ENCODE results near the gene ZNF398.

Gene ZNF398

DNA sequence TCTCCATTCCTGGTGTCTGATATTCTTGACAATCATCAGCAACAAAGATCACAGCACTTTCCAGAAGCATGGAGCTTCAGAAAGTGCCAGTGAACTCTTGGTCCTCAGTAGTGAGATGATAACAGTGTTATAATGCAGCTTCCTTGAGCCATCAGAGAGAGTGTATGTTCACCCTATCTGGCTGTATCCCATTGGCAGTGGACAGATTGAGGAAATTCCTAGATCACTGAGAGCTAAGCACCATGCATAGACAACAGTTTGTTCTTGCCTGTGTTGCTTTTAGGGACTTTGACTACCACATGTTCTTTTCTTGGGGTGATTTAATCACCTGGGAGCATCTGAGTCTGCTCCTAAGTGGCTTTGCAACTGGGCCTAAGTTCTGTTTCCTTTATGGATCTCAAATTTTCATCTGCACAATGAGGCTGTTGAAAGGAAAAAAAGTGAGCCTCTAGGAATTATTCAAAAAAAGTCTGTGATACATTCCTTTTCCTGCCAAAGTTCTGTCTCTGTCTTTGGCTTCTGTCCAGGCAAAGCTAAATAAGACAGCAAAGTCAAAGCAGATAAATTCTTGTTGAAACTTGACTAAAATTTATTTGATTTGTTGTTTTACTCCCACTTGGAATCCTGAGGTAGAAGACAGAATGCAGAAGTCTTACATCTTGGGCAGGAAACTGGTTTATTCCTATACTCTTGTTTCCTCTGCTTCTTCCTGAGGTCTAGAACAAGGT, 33.6 kb downstream of the ZNF398 start:
- Histone ChIP-seq H3K27me3 (ENCODE audit: insufficient read depth, low read length) (no peaks in the 10 kb centered on the region), H2AFZ (ENCODE audit: low read length) (no peak overlapping the region), H3K9ac (ENCODE audit: low read length) (no peak overlapping the region), H3K4me2 (ENCODE audit: low read length) (no peak overlapping the region), H3K9me2 (ENCODE audit: low read depth, low read length) (no peaks in the 10 kb centered on the region), H3K9me3 (ENCODE audit: low read length) (no peaks in the 10 kb centered on the region), H3K79me2 (ENCODE audit: insufficient read depth, low read length) (no peaks in the 10 kb centered on the region), H3K4me3 (ENCODE audit: low read depth, low read length, poor library complexity, severe bottlenecking) (no peak overlapping the region), H3K36me3 (ENCODE audit: insufficient read depth, low read length) (peaks cover 59% of the 10 kb centered on the region), H3F3A (ENCODE audit: insufficient read depth, low read length) (no peaks in the 10 kb centered on the region), H3K27ac (ENCODE audit: low read depth, low read length, poor library complexity, severe bottlenecking) (no peak overlapping the region), H4K20me1 (ENCODE audit: insufficient read depth, low read length) (no peaks in the 10 kb centered on the region), H3K4me1 (ENCODE audit: insufficient read depth, low read length, severe bottlenecking) (no peaks in the 10 kb centered on the region)
- no peak for TF ChIP-seq EZH2 (IDR thresholded peaks at IDR 0.05; ENCODE audit: borderline replicate concordance, low read length)
- TF ChIP-seq, protein P1, sequence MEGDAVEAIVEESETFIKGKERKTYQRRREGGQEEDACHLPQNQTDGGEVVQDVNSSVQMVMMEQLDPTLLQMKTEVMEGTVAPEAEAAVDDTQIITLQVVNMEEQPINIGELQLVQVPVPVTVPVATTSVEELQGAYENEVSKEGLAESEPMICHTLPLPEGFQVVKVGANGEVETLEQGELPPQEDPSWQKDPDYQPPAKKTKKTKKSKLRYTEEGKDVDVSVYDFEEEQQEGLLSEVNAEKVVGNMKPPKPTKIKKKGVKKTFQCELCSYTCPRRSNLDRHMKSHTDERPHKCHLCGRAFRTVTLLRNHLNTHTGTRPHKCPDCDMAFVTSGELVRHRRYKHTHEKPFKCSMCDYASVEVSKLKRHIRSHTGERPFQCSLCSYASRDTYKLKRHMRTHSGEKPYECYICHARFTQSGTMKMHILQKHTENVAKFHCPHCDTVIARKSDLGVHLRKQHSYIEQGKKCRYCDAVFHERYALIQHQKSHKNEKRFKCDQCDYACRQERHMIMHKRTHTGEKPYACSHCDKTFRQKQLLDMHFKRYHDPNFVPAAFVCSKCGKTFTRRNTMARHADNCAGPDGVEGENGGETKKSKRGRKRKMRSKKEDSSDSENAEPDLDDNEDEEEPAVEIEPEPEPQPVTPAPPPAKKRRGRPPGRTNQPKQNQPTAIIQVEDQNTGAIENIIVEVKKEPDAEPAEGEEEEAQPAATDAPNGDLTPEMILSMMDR (IDR thresholded peaks at IDR 0.05; ENCODE audit: low read length) = no peak

DNA sequence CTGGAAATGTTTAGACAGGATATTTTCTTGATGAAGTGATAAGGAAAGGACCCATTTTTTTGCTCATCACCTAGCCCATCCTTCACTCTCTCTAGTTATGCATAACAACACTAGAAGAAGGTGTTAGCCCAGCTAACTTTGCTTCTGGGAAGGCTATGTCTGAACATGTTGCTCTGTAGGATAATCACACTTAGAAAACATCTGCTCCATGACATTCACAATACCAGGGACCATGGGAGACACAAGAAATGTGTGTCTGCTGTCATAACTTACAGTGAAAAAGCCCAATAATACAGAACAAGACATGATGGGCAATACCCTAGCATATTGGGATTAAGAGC, 34.2 kb downstream of the ZNF398 start:
- TF ChIP-seq, protein P1 (IDR thresholded peaks at IDR 0.05; ENCODE audit: low read length) = no peak
- TF ChIP-seq EZH2 (IDR thresholded peaks at IDR 0.05; ENCODE audit: borderline replicate concordance, low read length) = no peak
- no peak overlapping the region for H3K4me3 ChIP-seq (ENCODE audit: low read depth, low read length, poor library complexity, severe bottlenecking)
- H3K4me1 ChIP-seq (ENCODE audit: insufficient read depth, low read length, severe bottlenecking) = no peaks in the 10 kb centered on the region
- H3K9me2 ChIP-seq (ENCODE audit: low read depth, low read length) = no peaks in the 10 kb centered on the region
- H4K20me1 ChIP-seq (ENCODE audit: insufficient read depth, low read length) = no peaks in the 10 kb centered on the region
- H3K9me3 ChIP-seq (ENCODE audit: low read length) = no peaks in the 10 kb centered on the region
- H3K27me3 ChIP-seq (ENCODE audit: insufficient read depth, low read length) = no peaks in the 10 kb centered on the region
- no peak overlapping the region for H3K27ac ChIP-seq (ENCODE audit: low read depth, low read length, poor library complexity, severe bottlenecking)
- peaks cover 56% of the 10 kb centered on the region for H3K36me3 ChIP-seq (ENCODE audit: insufficient read depth, low read length)
- H3F3A ChIP-seq (ENCODE audit: insufficient read depth, low read length) = no peaks in the 10 kb centered on the region
- no peaks in the 10 kb centered on the region for H3K79me2 ChIP-seq (ENCODE audit: insufficient read depth, low read length)
- no peak overlapping the region for H3K9ac ChIP-seq (ENCODE audit: low read length)
- H3K4me2 ChIP-seq (ENCODE audit: low read length) = no peak overlapping the region
- no peak overlapping the region for H2AFZ ChIP-seq (ENCODE audit: low read length)

DNA sequence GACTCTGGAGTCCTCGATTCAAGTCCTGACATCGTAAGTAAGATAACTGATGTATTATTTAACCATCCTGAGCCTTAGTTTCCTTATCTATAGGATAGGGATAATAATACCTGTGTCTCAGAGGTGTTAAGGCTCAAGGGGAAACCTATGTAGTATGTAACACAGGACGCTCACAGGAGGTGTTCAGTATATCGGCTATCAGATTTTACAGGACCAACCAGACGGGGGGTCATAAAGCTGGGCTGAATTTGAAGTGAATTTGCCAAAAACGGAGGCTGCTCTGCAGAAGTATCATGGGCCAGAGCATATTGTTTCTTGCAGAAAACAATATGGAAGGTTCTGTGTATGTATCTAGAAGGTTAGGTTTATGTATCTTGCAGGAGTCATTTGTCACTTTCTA, 37.0 kb downstream of the ZNF398 start:
- Histone ChIP-seq H3K4me3 (ENCODE audit: low read depth, low read length, poor library complexity, severe bottlenecking) (no peak overlapping the region), H4K20me1 (ENCODE audit: insufficient read depth, low read length) (no peaks in the 10 kb centered on the region), H3K36me3 (ENCODE audit: insufficient read depth, low read length) (peaks cover 33% of the 10 kb centered on the region), H3K9ac (ENCODE audit: low read length) (no peak overlapping the region), H3K9me3 (ENCODE audit: low read length) (no peaks in the 10 kb centered on the region), H3F3A (ENCODE audit: insufficient read depth, low read length) (no peaks in the 10 kb centered on the region), H3K9me2 (ENCODE audit: low read depth, low read length) (no peaks in the 10 kb centered on the region), H3K4me2 (ENCODE audit: low read length) (no peak overlapping the region), H3K79me2 (ENCODE audit: insufficient read depth, low read length) (no peaks in the 10 kb centered on the region), H2AFZ (ENCODE audit: low read length) (no peak overlapping the region), H3K27ac (ENCODE audit: low read depth, low read length, poor library complexity, severe bottlenecking) (no peak overlapping the region), H3K27me3 (ENCODE audit: insufficient read depth, low read length) (no peaks in the 10 kb centered on the region), H3K4me1 (ENCODE audit: insufficient read depth, low read length, severe bottlenecking) (no peaks in the 10 kb centered on the region)
- TF ChIP-seq, protein P1 (IDR thresholded peaks at IDR 0.05; ENCODE audit: low read length) = no peak
- TF ChIP-seq EZH2 (IDR thresholded peaks at IDR 0.05; ENCODE audit: borderline replicate concordance, low read length) = no peak
